Skeletal muscle satellite cell (primary cell): ENCODE data around the gene FADS1.

Source experiments
- H3K27me3 ChIP-seq: 2 replicates; pipeline ENCODE4 v1.7.0; 2013; ENCODE audit warnings: low read length; ENCODE audit not compliant: control insufficient read depth, insufficient read depth
- H3K36me3 ChIP-seq: 2 replicates; pipeline ENCODE4 v1.7.0; 2013; ENCODE audit warnings: mild to moderate bottlenecking, control low read depth, low read length; ENCODE audit not compliant: insufficient read depth
- H3K4me1 ChIP-seq: 2 replicates; pipeline ENCODE4 v1.7.0; 2013; ENCODE audit warnings: low read length; ENCODE audit not compliant: control insufficient read depth, insufficient read depth
- H3K4me2 ChIP-seq: 2 replicates; pipeline ENCODE4 v1.7.0; 2013; ENCODE audit warnings: mild to moderate bottlenecking, low read length
- H3K4me3 ChIP-seq: 2 replicates; pipeline ENCODE4 v1.7.0; 2013; ENCODE audit warnings: low read length
- H3K9ac ChIP-seq: 2 replicates; pipeline ENCODE4 v1.7.0; 2013; ENCODE audit warnings: mild to moderate bottlenecking, low read depth, low read length, moderate library complexity
- H3K9me3 ChIP-seq: replicated peaks from 2 replicates; pipeline ENCODE4 v1.7.0; 2013; ENCODE audit warnings: mild to moderate bottlenecking, control low read depth, low read length

Gene FADS1

DNA sequence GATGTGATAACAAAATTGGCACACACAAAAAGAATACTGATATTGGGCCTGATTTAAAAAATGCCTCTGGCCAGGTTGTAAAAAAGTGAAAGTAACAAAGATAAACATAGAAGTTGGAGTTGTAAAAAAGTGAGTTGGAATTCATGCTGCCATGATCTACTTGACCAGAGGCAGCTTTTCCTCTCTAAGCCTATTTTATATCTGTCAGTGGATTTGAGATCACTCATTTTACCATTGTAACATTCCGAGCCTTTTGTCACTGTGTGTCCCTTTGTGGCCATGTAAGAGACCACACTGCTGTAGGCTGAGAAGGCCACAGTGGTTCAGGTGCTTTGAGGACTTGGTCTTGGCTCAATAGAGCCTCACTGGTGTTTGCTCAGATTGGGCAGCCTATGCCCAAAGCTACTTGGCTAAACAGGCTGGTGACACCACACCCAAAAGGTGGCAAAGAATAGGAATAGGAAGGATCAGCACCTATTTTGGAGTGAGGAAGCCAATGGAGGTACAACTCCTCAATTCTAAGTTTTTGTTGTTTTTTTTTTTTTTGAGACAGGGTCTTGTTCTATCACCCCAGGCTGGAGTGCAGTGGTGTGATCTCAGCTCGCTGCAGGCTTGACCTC, 17.0 kb downstream of the FADS1 start:
- H3K4me3 ChIP-seq = no peak overlapping the region

DNA sequence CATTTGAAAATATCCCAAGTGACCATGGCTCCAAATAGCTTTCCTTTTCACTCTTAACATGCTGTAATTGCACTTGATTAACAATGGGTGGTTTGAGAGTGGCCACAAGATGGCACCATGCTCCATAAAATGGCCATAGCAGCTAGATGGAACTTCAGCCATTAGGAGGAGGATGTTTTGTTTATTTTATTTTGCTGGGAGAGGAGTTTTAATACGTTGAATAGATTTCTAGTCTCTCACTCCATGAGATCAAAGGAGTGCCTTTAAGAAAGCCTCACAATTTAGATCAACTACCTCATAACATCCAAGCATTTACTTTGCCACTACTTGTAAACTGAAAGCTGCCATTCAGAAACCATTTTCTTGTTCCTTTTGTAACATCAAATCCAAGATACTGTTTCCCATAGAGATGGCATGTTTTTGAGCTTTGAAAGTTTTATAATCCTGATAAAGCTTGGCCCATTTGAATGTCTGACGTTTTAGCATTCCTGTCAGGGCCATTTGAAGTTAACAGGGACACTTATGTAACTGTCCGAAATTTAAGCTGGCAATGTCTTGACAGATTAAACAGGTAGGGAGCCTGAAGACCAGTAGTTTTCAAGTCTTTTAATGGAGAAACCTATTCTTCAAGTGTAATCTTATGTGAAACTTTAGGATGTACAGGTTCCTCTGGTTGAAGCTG, 19.4 kb downstream of the FADS1 start:
- H3K9ac ChIP-seq = peak overlapping the region; percentile 29

More for the DNA sequence above, 17.0 kb downstream of the FADS1 start:
- Histone ChIP-seq H3K27me3 (no peaks in the 10 kb centered on the region), H3K4me2 (no peak overlapping the region), H3K9me3 (no peaks in the 10 kb centered on the region), H3K4me1 (peaks cover 5% of the 10 kb centered on the region), H3K36me3 (peaks cover 62% of the 10 kb centered on the region), H3K9ac (no peak overlapping the region)

GRCh38 chr11:61795876-61796526, 20.8 kb downstream of the FADS1 start:
- Histone ChIP-seq H3K9ac (no peak overlapping the region), H3K4me1 (peaks cover 22% of the 10 kb centered on the region), H3K36me3 (peaks cover 27% of the 10 kb centered on the region), H3K27me3 (no peaks in the 10 kb centered on the region), H3K4me2 (no peak overlapping the region), H3K9me3 (no peaks in the 10 kb centered on the region), H3K4me3 (no peak overlapping the region)

More for the DNA sequence above, 19.4 kb downstream of the FADS1 start:
- H3K4me2 ChIP-seq = peak overlapping the region; percentile 58
- H3K27me3 ChIP-seq = no peaks in the 10 kb centered on the region
- H3K9me3 ChIP-seq = no peaks in the 10 kb centered on the region
- H3K4me3 ChIP-seq = no peak overlapping the region
- peaks cover 39% of the 10 kb centered on the region for H3K36me3 ChIP-seq
- H3K4me1 ChIP-seq = peaks cover 16% of the 10 kb centered on the region

DNA sequence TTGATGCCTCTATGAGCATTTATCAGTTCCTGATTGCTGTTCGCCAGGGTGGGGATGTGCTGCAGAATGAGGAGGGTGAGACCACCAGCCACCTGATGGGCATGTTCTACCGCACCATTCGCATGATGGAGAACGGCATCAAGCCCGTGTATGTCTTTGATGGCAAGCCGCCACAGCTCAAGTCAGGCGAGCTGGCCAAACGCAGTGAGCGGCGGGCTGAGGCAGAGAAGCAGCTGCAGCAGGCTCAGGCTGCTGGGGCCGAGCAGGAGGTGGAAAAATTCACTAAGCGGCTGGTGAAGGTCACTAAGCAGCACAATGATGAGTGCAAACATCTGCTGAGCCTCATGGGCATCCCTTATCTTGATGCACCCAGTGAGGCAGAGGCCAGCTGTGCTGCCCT, 21.3 kb downstream of the FADS1 start:
- Histone ChIP-seq H3K27me3 (no peaks in the 10 kb centered on the region), H3K4me2 (no peak overlapping the region), H3K4me3 (no peak overlapping the region), H3K9me3 (no peaks in the 10 kb centered on the region), H3K9ac (no peak overlapping the region), H3K4me1 (peaks cover 22% of the 10 kb centered on the region), H3K36me3 (peaks cover 23% of the 10 kb centered on the region)

DNA sequence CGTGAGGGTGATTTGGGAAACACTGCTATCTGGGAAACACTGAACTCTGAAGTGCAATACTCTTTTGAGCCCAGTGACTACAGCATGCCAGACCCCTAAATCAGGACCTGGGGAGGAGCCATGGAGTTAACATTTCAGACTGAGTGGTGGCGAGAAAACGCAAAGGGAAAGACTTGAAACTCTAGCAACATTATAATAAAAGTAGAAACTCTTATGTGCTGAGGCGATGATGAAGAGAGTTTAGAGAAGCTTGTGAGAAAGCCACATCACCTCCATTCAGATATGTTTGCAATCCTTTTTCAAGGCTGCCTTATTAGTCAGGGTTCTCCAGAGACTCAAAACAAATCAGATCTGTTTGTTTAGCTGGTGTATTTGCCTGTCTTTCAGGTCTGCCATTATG, 22.2 kb downstream of the FADS1 start:
- Histone ChIP-seq H3K4me3 (no peak overlapping the region), H3K4me2 (peak overlapping the region; percentile 46), H3K9me3 (no peaks in the 10 kb centered on the region), H3K9ac (peak overlapping the region; percentile 26), H3K27me3 (no peaks in the 10 kb centered on the region), H3K4me1 (peaks cover 22% of the 10 kb centered on the region), H3K36me3 (peaks cover 23% of the 10 kb centered on the region)

GRCh38 chr11:61793829-61794204, 23.0 kb downstream of the FADS1 start:
- Histone ChIP-seq H3K27me3 (no peaks in the 10 kb centered on the region), H3K4me3 (peak overlapping the region; percentile 85), H3K9me3 (no peaks in the 10 kb centered on the region), H3K36me3 (peaks cover 28% of the 10 kb centered on the region), H3K4me1 (peaks cover 22% of the 10 kb centered on the region), H3K9ac (peak overlapping the region; percentile 96), H3K4me2 (peak overlapping the region; percentile 96)

GRCh38 chr11:61793083-61793828, 23.5 kb downstream of the FADS1 start:
- peak overlapping the region; percentile 96 for H3K4me2 ChIP-seq
- H3K27me3 ChIP-seq = no peaks in the 10 kb centered on the region
- H3K4me3 ChIP-seq = peak overlapping the region; percentile 85
- peaks cover 22% of the 10 kb centered on the region for H3K4me1 ChIP-seq
- peaks cover 33% of the 10 kb centered on the region for H3K36me3 ChIP-seq
- peak overlapping the region; percentile 96 for H3K9ac ChIP-seq
- no peaks in the 10 kb centered on the region for H3K9me3 ChIP-seq

DNA sequence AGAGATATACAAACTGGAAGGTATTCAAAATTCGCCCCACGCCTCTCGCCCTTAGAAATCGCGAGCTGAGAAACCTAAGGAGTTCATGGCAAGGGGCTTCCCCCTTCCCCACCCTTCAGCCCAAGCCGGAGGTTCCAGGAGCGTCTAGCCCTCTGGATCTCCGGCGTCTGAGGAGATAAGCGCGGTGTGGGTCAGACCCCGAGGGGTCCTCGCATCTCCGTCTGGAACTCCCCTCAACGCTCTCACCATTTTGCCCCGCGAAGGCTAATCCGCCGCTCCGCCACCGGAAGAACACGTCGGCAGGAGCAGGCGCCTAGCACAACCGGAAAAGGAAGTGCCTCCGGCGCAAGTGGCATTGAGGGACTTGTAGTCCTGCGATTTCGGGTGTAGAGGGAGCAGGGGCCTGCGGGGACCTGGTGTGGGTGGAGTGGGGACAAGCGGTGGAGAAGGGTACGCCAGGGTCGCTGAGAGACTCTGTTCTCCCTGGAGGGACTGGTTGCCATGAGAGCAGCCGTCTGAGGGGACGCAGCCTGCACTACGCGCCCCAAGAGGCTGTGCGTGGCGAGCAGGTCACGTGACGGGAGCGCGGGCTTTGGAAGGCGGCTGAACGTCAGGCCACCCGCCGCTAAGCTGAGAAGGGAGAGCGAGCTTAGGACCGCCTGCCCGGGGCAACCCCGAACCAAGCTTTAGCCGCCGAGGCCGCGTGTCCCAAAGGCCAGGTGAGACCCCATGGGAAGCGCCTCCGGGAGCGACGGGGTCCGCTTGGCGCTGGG, 24.3 kb downstream of the FADS1 start, which contains the start of the genes FEN1 and TMEM258:
FEN1 (plus strand) TSS at position 602 of the 773 bp plus-strand sequence. CDS start 2,451 bp downstream, outside the sequence.
TMEM258 (minus strand) TSS at position 290 of the 773 bp plus-strand sequence; CDS start at position 249, 41 bp downstream.
- H3K4me1 ChIP-seq = peaks cover 22% of the 10 kb centered on the region
- peak within 1 kb of the TSS; percentile 96 for H3K9ac ChIP-seq
- no peaks in the 10 kb centered on the region for H3K9me3 ChIP-seq
- H3K36me3 ChIP-seq = peaks cover 38% of the 10 kb centered on the region
- H3K4me2 ChIP-seq = peak within 1 kb of the TSS; percentile 96
- H3K4me3 ChIP-seq = peak within 1 kb of the TSS; percentile 85
- H3K27me3 ChIP-seq = no peaks in the 10 kb centered on the region

DNA sequence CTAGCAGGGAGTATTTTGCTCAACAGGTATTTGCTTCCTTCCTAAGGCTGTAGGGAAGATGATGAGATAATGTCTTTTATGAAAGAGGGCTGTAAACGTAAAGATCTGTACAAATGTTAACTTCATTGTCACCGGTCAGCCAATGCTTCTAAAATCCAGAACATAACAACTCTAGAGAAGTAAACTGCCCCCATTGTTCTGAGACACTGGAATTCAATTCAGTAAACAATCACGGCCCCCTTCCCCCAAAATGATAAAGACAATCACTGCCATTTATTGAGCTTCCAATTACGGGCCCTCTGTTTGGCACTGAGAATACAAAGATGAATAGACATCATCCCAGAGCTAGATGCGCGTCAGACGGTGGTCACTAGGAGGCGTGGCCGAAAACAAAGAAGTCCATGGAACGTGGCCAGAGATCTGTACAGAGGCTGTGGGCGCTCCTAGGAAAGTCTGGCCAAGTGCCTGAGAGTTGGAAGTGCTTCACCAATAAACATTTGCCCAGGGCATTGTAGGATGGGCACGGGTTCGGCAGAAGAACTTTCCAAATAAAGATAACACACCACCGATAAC, 25.0 kb downstream of the FADS1 start:
- H3K4me3 ChIP-seq = peak overlapping the region; percentile 85
- no peaks in the 10 kb centered on the region for H3K27me3 ChIP-seq
- no peaks in the 10 kb centered on the region for H3K9me3 ChIP-seq
- H3K9ac ChIP-seq = peak overlapping the region; percentile 96
- H3K4me1 ChIP-seq = peaks cover 22% of the 10 kb centered on the region
- H3K36me3 ChIP-seq = peaks cover 45% of the 10 kb centered on the region
- H3K4me2 ChIP-seq = peak overlapping the region; percentile 96

GRCh38 chr11:61787928-61788491, 28.8 kb downstream of the FADS1 start:
- Histone ChIP-seq H3K4me1 (peaks cover 6% of the 10 kb centered on the region), H3K9ac (no peak overlapping the region), H3K4me2 (no peak overlapping the region), H3K36me3 (peaks cover 58% of the 10 kb centered on the region), H3K9me3 (no peaks in the 10 kb centered on the region), H3K27me3 (no peaks in the 10 kb centered on the region), H3K4me3 (no peak overlapping the region)
